ENCODE measurements around the gene FKRP. TPM values are rescaled to one million over a fixed set of nuclear protein-coding genes. Genes with fewer than 3 reads are reported as not detected.
"Not testable (repeated sequence)": the region's sequence is repeated elsewhere in the genome, so short reads cannot be mapped to it uniquely, and the experiment has no call there.

Gene FKRP
- total RNA-seq, 6 experiments from 2014 or later = 31.4 to 36.8 (median 33.2) TPM

- no peaks in the 10 kb centered on the region for H3K9me3 Mint-ChIP-seq
- peaks cover 19% of the 10 kb centered on the region for H3K36me3 Mint-ChIP-seq (ENCODE audit: low read depth)
- DNase-seq = no peak
- no peak overlapping the region for H3K27ac Mint-ChIP-seq
- no peaks in the 10 kb centered on the region; the same call in 1 of the 2 replicates for H3K27me3 Mint-ChIP-seq (ENCODE audit: insufficient read depth)
- no peak overlapping the region for H3K4me3 Mint-ChIP-seq
- H3K4me1 Mint-ChIP-seq (ENCODE audit: low read depth) = no peaks in the 10 kb centered on the region
- TF ChIP-seq, protein P1, sequence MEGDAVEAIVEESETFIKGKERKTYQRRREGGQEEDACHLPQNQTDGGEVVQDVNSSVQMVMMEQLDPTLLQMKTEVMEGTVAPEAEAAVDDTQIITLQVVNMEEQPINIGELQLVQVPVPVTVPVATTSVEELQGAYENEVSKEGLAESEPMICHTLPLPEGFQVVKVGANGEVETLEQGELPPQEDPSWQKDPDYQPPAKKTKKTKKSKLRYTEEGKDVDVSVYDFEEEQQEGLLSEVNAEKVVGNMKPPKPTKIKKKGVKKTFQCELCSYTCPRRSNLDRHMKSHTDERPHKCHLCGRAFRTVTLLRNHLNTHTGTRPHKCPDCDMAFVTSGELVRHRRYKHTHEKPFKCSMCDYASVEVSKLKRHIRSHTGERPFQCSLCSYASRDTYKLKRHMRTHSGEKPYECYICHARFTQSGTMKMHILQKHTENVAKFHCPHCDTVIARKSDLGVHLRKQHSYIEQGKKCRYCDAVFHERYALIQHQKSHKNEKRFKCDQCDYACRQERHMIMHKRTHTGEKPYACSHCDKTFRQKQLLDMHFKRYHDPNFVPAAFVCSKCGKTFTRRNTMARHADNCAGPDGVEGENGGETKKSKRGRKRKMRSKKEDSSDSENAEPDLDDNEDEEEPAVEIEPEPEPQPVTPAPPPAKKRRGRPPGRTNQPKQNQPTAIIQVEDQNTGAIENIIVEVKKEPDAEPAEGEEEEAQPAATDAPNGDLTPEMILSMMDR (IDR thresholded peaks at IDR 0.05) = peak; percentile 93
These were observed 41.3 kb upstream of the FKRP start for GRCh38 chr19:46704379-46705076.

GRCh38 chr19:46710687-46711086 is 35.2 kb upstream of the FKRP start:
- DNase-seq = no peak
- Mint-ChIP-seq H3K4me1 (ENCODE audit: low read depth) (peaks cover 17% of the 10 kb centered on the region), H3K9me3 (no peaks in the 10 kb centered on the region), H3K4me3 (no peak overlapping the region), H3K27ac (no peak overlapping the region), H3K36me3 (ENCODE audit: low read depth) (peaks cover 16% of the 10 kb centered on the region), H3K27me3 (ENCODE audit: insufficient read depth) (no peaks in the 10 kb centered on the region; the same call in none of the 2 replicates)
- TF ChIP-seq, protein P1 (IDR thresholded peaks at IDR 0.05) = no peak

DNA sequence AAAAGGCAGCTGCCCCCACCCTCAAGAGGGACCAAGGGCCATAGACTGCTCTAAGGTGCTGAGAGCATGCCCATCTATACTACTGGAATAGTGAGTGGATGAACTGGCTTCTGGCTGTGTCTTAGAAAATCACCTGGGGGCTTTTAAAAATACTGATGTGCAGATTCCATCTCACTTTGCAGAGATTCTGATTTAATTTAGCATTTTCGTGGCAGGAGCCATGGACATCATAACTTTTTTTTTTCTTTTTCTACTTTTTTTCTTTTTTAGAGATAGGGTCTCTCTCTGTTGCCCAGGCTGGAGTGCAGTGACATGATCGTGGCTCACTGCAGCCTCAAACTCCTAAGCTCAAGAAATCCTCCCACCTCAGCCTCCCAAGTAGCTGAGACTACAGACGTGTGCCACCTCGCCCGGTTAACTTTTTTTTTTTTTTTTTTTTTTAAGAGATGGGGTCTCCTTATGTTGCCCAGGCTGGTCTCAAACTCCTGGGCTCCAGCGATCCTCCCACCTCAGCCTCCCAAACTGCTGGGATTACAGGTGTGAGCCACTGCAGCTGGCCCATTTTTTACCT is 33.0 kb upstream of the FKRP start:
- H3K27me3 Mint-ChIP-seq (ENCODE audit: insufficient read depth); H3K9me3 Mint-ChIP-seq; H3K4me3 Mint-ChIP-seq; DNase-seq; H3K36me3 Mint-ChIP-seq (ENCODE audit: low read depth): not testable (repeated sequence)
- Mint-ChIP-seq H3K27ac (peak overlapping the region; percentile 95), H3K4me1 (ENCODE audit: low read depth) (peaks cover 23% of the 10 kb centered on the region)

DNA sequence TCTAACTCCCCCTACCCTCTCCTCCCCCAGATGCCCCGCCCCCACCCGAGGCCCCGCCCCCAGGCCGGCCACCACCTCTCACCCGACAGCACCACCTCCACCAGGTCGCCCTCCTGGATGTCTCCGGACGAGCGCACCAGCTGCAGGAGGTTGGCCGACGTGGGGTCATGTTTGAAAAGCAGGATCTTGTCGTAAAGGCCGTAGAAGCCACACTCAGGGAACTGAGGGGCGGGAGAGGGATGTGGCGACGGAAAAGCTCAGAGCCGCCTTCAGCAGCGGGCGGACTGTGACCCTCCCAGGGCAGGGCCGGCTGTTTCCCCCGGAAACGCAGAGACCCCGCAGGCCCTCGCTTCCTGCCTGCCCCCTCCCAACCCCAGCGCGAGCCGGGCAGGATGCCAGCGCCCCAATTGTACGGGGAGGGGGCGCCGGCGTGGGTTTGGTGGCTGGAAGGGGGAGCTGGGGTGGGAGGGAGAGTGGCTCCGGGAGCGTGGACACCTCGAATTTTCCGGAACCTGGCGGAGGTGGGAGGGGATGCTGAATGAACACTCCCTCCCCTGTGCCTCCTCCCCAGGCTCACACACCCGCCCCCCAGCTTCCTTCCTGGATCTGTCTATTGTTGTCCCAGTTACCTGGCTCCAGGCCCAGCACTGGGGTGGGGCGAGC is 31.9 kb upstream of the FKRP start:
- DNase-seq = peak; percentile 88
- Mint-ChIP-seq H3K4me1 (ENCODE audit: low read depth) (peaks cover 26% of the 10 kb centered on the region), H3K4me3 (peak overlapping the region; percentile 94), H3K9me3 (no peaks in the 10 kb centered on the region), H3K36me3 (ENCODE audit: low read depth) (peaks cover 6% of the 10 kb centered on the region), H3K27me3 (ENCODE audit: insufficient read depth) (peaks cover 2% of the 10 kb centered on the region; the same call in 1 of the 2 replicates), H3K27ac (peak overlapping the region; percentile 95)
- TF ChIP-seq, protein P1 (IDR thresholded peaks at IDR 0.05) = no peak

- Mint-ChIP-seq H3K9me3 (no peaks in the 10 kb centered on the region), H3K4me1 (ENCODE audit: low read depth) (peaks cover 26% of the 10 kb centered on the region), H3K36me3 (ENCODE audit: low read depth) (peaks cover 6% of the 10 kb centered on the region), H3K4me3 (peak overlapping the region; percentile 94), H3K27ac (peak overlapping the region; percentile 95), H3K27me3 (ENCODE audit: insufficient read depth) (peaks cover 2% of the 10 kb centered on the region; the same call in 1 of the 2 replicates)
- DNase-seq = no peak
- TF ChIP-seq, protein P1 (IDR thresholded peaks at IDR 0.05) = no peak
These were observed 31.3 kb upstream of the FKRP start for GRCh38 chr19:46714444-46715106.

All from HFFc6 (cell line).